Anterior cingulate cortex (tissue), 58 donors: ENCODE data around the gene DPY19L1.
"Not testable (repeated sequence)": the region's sequence is repeated elsewhere in the genome, so short reads cannot be mapped to it uniquely, and the experiment has no call there.

Source experiments
- DNase-seq, 58 donors: peaks; one replicate each; lab custom pipeline; 2025; lab: John Stamatoyannopoulos, UW

The DPY19L1 gene

DNA sequence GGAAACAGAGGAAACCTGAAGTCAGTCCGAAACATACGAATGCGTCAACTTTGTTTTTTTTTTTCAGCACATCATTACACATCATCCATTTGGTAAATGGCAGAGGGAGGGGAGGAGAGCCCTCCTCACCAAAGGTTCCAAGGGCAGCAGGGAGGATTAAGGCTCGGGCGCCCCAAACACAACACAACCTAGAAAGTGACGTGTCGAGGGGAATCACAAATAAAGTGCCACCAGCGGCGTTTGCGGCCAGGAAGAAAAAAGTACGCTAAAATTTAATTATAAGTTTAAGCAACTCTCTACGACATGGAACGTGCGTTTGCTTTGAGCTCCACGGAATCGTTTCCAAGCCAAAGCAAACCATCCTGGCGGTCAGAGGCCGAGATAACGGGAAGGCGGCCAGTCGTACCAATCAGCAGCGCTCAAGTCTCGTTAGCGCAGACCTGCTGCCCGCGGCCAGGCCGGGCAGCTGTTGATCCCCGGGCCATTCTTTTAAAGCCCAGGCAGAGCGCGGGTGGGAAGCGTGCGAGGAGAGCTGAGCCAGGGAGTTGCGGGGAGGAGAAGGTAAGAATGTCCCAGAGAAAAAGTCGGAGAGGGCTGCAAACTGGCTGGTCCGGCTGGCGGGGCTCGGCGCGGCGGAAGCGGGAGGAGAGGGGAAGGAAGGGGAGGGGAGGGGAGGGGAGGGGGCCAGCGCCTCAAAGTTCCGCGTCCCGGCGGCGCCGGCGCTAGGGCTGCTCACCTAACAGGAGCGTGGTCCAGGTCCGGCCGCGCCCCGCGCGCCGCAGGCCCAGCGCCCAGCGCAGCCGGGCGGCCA, 719 bp downstream of the DPY19L1 start:
- DNase-seq: peak in 48 of 58 donors; percentile 7 to 72 (median 37)

DNA sequence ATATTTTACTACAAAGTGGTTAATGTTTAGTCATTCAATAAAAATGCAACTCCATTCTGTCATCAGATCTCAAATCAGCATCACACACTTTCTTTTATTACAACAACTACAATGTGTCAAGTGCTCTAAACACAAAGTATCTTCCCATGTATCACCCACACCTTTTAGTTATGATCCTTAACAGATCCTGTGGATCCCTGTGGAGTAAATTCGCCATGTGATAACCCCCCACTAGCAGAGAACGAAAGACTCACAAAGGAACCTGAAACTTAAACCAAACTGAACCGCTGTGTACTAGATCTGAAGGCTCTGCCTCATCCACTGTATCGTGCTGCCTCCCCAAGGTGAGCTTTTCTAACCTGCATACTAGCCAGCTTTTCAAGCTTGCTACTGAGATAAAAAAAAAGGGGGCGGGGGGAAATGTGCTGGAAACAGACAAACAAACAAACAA, 1.7 kb downstream of the DPY19L1 start:
- DNase-seq: peak in 15 of 58 donors; percentile 2 to 20 (median 7)

DNA sequence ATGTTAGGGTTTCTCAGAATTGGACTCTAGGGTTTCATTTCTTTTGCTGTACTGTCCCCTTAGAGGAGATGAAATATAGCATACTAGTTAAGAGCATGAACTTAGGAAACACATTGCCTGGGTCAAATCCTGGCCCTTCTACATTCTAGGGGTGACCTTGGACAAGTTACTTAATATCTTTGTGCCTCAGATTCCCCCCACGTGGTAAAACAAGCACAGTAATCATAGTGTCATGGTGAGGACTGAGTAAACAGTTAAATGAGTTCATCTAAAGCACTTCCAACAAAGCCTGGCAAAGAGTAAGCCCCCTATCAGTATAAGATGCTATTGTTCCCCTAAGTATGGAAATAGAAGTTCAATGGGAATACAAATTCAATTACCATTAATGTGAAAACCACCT, 5.1 kb downstream of the DPY19L1 start:
- DNase-seq: no peak

DNA sequence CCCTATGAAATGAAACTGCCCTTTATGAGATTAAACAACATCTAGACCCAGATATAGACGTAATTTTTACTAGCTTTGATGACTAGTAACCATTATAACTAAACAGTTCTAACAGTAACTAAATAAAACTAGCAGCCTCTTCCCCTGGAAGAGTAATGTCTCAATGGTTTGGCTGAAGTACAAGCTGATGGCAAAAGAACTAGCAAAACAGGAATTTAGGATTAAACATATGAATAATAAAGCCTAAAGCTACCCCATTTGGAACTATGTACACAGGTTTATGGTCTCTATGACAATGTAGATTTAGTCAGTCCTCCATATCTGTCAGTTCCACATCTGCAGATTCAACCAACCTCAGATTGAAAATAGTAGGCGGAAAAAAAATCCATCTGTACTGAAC, 6.4 kb downstream of the DPY19L1 start:
- DNase-seq: no peak

DNA sequence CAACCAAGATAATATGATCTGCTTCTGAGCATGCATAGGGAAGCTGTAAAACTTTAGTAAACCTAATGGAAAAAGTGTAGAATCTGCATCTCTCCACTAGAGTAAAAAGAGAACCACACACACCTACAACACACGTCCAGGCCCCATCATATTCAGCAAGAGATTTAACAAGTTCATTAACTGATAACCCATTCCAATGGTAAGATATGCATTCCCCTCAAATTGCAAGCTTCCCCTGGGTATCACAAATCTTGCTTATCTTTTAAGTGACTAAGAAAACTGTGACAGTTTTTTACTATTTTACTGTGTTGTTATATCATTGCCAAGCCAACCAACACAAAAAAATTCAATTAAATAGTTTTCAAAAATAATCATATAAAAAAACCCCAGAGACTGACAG, 8.0 kb downstream of the DPY19L1 start:
- no peak for DNase-seq

DNA sequence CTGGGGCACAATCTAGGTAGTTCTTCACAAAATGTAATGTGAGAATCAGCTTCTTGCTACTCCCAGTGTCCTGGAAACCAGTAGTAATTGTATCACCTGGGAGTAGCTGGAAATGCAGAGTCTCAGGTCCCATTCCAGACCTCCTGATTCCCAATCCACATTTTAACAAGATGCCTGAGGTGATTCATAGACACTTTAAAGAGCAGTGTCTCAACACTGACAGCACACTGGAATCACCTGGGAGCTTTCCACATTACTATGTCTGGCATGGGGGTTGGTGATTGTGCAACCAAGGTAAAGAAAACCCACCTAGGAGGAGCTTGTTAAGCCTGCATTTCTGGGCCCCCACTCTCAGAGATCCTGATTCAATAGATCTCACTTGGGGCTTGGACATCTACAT, 11.1 kb downstream of the DPY19L1 start:
- DNase-seq: no peak

DNA sequence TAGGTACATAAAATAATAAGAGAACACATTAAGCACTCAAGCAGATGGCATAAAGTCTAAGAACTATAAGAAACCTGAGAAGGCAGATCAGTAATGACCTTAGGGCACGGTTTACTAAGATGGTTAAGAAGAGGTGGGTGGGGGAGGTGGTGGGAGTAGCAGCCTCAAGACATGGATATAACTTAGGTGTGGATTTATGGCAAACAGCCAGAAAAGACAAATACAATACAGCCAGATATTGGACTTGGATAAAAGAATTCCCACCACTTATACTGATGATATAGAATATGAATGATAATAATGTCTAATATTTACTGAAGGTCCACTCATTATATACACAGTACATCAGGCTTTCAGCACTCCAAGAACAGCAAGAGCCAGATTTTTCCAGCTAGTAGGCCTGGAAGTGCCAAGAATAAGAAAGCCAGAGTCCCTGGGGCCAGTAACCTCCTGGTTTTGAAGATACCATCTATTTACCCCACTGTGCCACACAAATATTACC, 11.9 kb downstream of the DPY19L1 start:
- no peak for DNase-seq

DNA sequence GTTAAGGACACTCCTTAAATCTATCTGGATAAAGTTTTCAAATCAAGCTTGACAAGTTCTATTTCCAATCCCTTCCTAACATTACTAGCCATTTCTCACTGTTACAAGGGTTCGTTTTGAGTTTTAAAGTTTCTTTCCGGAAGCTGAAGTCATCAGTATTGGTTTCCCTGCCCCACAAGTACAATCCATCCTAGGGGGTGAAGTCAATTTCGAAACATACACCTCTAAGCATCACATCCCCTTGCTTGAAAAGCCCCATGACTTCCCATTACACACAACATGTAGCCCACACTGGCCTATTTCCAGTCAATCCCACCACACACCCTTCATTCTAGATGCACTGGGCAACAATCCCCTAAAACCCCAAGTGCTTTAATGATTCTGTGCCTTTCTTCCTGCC, 13.0 kb downstream of the DPY19L1 start:
- no peak for DNase-seq

DNA sequence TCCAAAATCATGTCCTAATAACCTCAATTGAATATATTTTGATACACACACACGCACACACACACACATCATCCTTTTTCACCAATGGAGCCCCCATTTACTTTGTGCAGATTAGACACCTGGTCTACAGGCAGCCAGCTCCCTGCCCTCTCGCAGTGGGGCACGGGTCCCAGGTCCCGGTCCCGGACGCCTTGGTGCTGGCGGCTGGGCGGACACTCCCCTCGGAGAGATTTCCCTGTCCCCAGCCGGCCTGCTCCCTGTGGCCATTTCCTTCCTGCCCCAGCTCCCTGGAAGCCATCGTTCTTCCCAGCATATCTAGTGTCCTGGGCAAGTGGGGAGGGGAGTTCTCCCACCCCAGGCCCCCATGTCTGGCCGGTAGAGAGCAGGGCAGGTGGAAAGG, 14.6 kb downstream of the DPY19L1 start:
- no peak for DNase-seq

DNA sequence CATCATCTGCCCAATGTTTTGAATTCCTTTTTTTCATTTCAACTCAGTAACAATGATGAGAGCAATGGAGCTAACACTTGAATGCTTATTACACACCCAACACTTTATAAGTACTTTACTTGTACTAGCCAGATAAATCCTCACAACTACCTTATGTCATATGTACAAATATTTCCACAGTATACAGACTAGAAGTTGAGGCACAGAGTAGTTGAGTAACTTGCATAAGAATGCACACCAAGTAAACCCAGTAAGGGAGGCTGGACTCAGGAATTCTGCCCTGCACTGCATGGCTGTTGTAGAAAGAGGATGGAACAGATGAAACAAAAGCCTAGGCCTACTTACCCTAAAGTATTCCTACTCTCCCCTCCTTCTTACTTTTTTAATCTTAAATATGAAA, 15.8 kb downstream of the DPY19L1 start:
- DNase-seq: no peak

DNA sequence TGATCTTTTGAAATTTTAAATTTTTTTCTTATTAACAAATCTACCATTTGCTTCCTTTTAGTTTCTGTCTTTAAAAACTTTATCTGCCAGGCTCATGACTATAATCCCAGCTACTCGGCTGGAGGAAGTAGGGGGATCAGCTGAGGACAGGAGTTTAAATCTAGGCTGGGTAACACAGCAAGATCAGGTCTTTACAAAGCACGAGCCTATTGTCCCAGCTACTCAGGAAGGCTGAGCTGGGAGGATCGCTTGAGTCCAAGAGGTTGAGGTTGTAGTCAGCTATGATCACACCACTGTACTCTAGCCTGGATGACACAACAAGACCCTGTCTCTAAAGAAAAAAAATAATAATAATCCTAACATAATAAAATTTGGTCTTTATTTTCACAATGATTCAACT, 17.5 kb downstream of the DPY19L1 start:
- DNase-seq: no peak

DNA sequence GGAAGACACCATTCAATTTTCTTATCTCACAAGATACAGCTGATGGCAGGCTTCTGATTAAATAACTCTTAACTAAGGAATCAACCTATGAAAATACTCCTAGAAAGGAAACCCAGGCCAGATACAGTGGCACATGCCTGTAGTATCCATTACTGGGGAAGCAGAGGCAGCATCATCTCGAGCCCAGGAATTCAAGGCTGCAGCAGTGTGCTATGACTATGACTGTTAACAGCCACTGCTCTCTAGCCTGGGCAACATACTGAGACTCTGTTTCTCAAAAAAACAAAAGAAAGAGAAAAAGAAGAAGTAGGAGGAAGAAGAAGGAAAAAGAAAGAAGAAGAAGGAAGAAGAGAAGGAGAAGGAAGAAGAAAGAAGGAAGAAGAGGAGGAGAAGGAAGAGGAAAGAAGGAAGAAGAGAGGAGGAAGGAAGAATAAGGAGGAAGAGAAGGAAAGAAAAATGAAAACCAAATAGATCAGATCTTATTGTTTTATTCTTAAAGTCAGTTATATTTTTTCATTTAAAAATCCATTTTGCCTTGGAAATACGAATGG, 18.0 kb downstream of the DPY19L1 start:
- DNase-seq: no peak

DNA sequence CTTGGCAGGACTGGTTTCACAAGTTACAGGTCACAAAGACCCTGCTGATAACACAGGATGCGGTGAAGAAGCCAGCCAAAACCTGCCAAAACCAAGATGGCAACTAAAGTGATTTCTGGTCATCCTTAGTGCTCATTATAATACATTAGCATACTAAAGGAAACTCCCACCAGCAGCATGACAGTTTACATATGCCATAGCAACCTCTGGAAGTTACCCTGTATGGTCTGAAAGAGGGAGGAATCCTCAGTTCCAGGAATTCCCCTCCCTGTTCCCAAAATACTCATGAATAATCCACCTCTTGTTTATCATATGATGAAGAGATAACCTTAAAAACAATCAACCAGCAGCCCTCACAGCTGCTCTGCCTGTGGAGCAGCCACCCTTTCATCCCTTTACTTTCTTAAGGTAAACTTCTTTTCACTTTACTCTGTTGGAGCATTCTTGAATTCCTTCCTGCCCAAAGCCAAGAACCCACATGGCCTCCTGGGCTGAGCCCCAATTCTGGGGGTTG, 21.9 kb downstream of the DPY19L1 start:
- DNase-seq: no peak

DNA sequence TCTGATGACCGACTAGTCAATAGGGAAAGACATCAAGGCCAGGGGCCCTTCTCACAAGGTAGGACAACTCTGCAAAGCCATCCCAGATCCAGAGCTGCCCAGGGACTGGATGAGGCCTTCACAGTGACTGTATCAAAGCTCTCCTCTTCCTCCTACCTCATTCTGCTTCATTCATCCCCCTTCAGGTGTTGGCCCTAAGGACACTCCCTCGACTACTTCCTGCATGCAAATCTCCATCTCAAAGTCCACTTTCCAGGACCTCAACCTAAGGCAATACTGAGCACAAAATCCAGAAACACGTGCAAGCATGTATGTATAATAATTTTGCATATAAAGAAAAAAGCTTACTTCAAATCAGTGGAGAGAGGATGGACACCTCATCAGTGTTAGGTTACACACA, 25.1 kb downstream of the DPY19L1 start:
- DNase-seq: no peak

DNA sequence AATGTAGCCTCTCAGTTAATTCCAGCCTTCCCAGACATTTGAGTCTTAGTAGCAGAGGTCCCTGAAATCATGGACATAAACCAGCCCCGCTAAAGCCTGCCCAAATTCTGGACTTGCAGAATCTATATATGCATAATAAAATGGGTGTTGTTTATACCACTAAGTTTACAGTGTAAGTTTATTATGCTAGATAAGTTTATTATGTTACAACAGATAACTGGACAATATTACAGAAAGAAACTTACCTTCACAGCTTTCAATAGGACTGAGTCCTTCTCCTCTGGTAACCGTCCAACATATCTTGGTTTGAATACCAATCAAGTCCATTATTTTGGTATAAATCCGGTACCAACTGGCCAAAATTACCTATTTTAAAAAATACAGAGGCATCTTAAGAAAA, 26.2 kb downstream of the DPY19L1 start:
- no peak for DNase-seq

DNA sequence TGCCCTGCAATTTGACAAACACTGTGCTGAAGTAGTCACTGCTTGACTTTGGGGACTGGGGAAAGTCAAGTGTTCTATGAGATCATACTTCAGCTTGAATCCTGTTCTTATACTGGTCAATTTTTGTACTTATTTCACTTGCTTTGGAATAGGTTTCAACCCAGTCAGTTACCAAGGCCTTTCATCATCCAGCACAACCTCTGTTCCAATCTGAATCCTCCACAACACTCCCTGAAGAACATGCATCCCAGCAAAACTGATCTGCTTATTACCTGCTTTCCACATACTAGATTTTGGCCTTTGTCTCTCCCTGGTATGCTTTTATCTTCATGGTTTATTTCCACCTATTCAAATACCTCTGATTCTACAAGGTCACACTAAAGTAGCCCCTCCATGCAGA, 29.5 kb downstream of the DPY19L1 start:
- DNase-seq: no peak

DNA sequence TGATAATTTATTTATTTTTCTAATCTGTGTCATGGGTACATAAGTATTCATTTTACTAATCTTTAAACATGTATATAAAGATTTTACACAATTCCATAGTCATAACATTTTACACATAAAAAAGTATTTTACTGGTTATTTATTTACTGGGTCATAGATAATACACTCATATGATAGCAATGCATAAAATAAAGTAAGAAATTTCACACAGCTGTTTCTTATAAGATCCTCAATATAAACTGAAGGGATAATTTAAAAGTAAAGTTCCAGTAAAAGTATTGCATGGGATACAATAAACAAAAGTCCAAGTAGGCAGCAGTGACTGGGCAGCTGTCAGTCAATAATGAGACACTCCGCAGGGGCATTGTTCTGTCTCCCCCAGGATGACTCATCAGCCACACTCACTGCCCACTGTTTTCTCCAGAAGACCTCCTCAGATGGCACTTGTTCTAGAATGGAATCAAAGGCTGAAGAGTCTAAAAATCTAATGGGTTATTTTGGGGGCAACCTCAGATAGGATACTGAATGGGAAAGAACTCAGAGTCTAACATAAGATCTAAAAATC, 32.7 kb downstream of the DPY19L1 start:
- DNase-seq: peak in 5 of 58 donors; percentile 3 to 55 (median 11)

DNA sequence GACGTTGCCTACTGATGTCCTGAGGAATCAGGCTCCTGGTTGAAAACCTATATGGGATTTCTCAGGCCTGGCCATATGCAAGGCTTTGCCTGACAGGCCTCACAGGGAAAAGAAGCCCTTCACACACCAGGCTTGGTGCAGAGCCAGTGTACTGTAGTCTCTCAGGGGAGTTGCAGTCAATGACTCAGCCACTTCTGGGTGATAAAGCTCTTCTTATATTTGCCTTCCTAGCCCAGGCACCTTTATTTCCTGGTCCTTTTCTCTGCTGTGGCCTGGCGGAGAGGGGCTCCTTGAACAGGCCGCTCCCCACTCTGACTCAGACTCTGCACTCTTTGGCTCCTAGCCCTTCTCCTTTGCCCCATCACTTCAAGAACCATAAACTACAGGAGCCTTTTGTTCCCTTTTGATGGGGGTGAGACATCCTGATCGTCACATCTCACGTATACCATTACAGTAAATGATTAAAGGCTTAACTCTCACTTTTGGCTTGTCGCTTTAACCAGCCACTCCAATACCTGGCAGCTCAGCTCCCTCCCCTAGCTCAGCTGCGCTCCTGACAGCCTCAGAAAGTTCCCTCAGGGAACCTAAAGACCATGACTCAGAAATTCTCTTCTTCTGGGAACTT, 33.5 kb downstream of the DPY19L1 start:
- DNase-seq: peak in 15 of 58 donors; percentile 1 to 50 (median 12)

DNA sequence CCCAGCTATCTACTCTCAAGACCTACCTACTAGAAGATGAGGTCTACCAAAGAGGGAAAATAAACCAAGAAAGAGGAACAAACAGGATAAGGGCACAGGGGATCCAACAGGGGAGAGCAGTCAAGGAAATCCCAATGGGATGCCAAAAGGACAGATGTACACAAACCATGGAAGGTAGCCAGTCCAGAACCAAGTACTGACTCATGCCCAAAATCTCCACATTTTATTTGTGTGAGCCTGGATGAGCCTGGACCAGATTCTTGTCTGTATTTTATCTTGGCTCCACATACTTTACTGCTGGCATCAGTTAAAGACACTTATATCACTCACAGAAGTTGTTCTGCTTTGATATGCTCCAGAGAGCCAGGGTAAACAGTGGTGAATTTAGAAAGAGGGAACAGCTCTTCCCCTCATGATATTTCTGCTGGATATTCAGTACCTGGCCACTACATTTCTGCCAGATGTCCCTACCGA, 34.1 kb downstream of the DPY19L1 start:
- DNase-seq: peak in 1 of 58 donors; percentile 40

DNA sequence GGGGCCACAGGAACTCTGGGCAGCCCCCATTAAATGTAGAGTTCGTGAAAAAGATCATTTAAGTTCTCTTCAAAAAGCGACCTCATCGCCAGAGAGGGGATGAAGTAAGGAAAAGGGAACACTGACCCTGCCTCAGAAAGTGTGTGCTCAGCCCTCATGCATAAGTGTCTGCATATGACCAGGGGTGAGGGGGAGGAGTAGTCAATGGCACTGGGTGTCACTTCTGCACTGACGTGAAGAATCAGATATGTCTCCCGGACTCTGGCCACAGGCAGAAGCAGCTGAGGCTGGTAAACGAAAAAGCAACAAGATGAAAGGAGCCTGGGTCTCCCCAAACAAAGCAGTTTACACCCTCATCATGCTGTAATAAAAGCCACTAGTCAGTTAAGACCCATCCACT, 39.0 kb downstream of the DPY19L1 start:
- not testable (repeated sequence) for DNase-seq
